HepG2 (cell line): ENCODE measurements around the gene KLHL3. TPM values are rescaled to one million over a fixed set of nuclear protein-coding genes. Genes with fewer than 3 reads are reported as not detected.

Experiments
- ATAC-seq: fragments of 200-7000 bp; cut with Tn5 transposase; 3 replicates; pipeline ENCODE4 v1.9.1; 2020; ENCODE audit warnings: mild to moderate bottlenecking, moderate library complexity
- BruUV-seq: library from RNA; stranded (reverse); fragments of 400-500 nt; replicated peaks from 2 replicates; lab custom pipeline; 2021; lab: Mats Ljungman, UMichigan
- CTCF ChIA-PET: fragments of 300-600 bp; formaldehyde crosslinking; extraction: SDS; loops from one replicate; lab custom pipeline; 2021; ENCODE audit warnings: low total read pairs, inconsistent platforms, low intra/inter-chr PET ratio; lab: Yijun Ruan, JAX
- POLR2A ChIA-PET: fragments of 350-600 bp; sonication (Branson Sonifier 250); formaldehyde crosslinking; loops from one replicate; lab custom pipeline; 2020; ENCODE audit warnings: antibody characterized with exemption, inconsistent platforms; lab: Yijun Ruan, JAX
- DNase-seq: peaks from one replicate; pipeline ENCODE4 v3.0.0-alpha.2; 2015; ENCODE audit warnings: low spot score
- FAIRE-seq: peaks from 3 replicates; lab custom pipeline; 2011; peaks lifted over from hg19 to GRCh38; lab: Jason Lieb, UNC
- H2AFZ ChIP-seq: one replicate; pipeline ENCODE4 v1.6.1; 2011; ENCODE audit warnings: low read length, inconsistent platforms
- H3K27ac ChIP-seq: fragments of 300-600 bp; 3 replicates; pipeline ENCODE4 v1.8.0; 2011; ENCODE audit warnings: mixed run types, mild to moderate bottlenecking, mixed read lengths, low read length, inconsistent platforms; ENCODE audit not compliant: insufficient read depth; ENCODE audit errors: extremely low read length
- H3K27me3 ChIP-seq, 2 experiments: fragments of 200-600 bp in 1 of 2; 2 replicates in 1 of 2; 3 replicates in 1 of 2; pipeline versions ENCODE4 v1.6.0 to v1.8.0; 2011; ENCODE audit warnings: low read length in 2 of 2, mild to moderate bottlenecking in 2 of 2, moderate library complexity in 2 of 2, inconsistent platforms in 1 of 2; ENCODE audit not compliant: insufficient read depth in 2 of 2, control insufficient read depth in 1 of 2
- H3K36me3 ChIP-seq, 2 experiments: fragments of 200-600 bp in 1 of 2; replicated peaks in 1 of 2; 2 replicates in 1 of 2; 3 replicates in 1 of 2; pipeline versions ENCODE4 v1.5.1 to v1.8.0; 2011; ENCODE audit warnings: low read length in 2 of 2, inconsistent platforms in 1 of 2; ENCODE audit not compliant: insufficient read depth in 2 of 2, control insufficient read depth in 1 of 2
- H3K4me1 ChIP-seq: 2 replicates; pipeline ENCODE4 v1.5.1; 2012; ENCODE audit warnings: low read length, inconsistent platforms; ENCODE audit not compliant: insufficient read depth
- H3K4me2 ChIP-seq: 2 replicates; pipeline ENCODE4 v1.6.0; 2011; ENCODE audit warnings: low read depth, low read length, inconsistent platforms
- H3K4me3 ChIP-seq, 3 experiments: fragments of 200-600 bp in 1 of 3; sonication (generic), shearing (Covaris generic) in 1 of 3; replicated peaks in 1 of 3; 2 replicates each; pipeline ENCODE4 v1.5.1; 2011 to 2016; ENCODE audit warnings: low read length in 3 of 3, inconsistent platforms in 2 of 3, low read depth in 2 of 3, mild to moderate bottlenecking in 2 of 3, control low read depth in 1 of 3, mixed read lengths in 1 of 3; ENCODE audit not compliant: insufficient read depth in 1 of 3
- H3K79me2 ChIP-seq: one replicate; pipeline ENCODE4 v1.6.1; 2011; ENCODE audit warnings: low read length, inconsistent platforms; ENCODE audit not compliant: insufficient read depth
- H3K9ac ChIP-seq: 2 replicates; pipeline ENCODE4 v1.6.0; 2011; ENCODE audit warnings: mild to moderate bottlenecking, low read depth, low read length, inconsistent platforms; ENCODE audit not compliant: insufficient read depth
- H3K9me3 ChIP-seq: 2 replicates; pipeline ENCODE4 v1.5.1; 2012; ENCODE audit warnings: mild to moderate bottlenecking, low read length
- H4K20me1 ChIP-seq: 2 replicates; pipeline ENCODE4 v1.6.0; 2011; ENCODE audit warnings: inconsistent platforms, mild to moderate bottlenecking, low read length, moderate library complexity; ENCODE audit not compliant: insufficient read depth
- AGO2 ChIP-seq: fragments of 200-400 bp; formaldehyde crosslinking; optimal IDR thresholded peaks from 2 replicates; pipeline ENCODE3; 2017; ENCODE audit warnings: mild to moderate bottlenecking, low read depth, low read length, moderate library complexity
- ELF3 ChIP-seq: IDR thresholded peaks from 2 replicates; pipeline ENCODE4 v1.6.1; 2016; ENCODE audit warnings: missing genetic modification reagents, missing compliant biosample characterization
- KDM5B ChIP-seq: sonication (generic); formaldehyde crosslinking; IDR thresholded peaks from 2 replicates; pipeline ENCODE4 v1.4.0; 2020; ENCODE audit warnings: missing genetic modification reagents, mild to moderate bottlenecking, borderline replicate concordance
- SRF ChIP-seq: IDR thresholded peaks from 2 replicates; pipeline ENCODE4 v1.6.1; 2011; ENCODE audit warnings: mild to moderate bottlenecking, low read depth, low read length, moderate library complexity
- UBTF ChIP-seq: sonication (generic); formaldehyde crosslinking; IDR thresholded peaks from 2 replicates; pipeline ENCODE4 v1.4.0; 2020; ENCODE audit warnings: mild to moderate bottlenecking, missing genetic modification reagents
- ZNF121 ChIP-seq: sonication (generic); formaldehyde crosslinking; IDR thresholded peaks from 2 replicates; pipeline ENCODE4 v1.5.0; 2020; ENCODE audit warnings: mild to moderate bottlenecking, missing genetic modification reagents
- ZNF891 ChIP-seq: sonication (generic); formaldehyde crosslinking; IDR thresholded peaks from 2 replicates; pipeline ENCODE4 v1.5.0; 2020; ENCODE audit warnings: mild to moderate bottlenecking, missing genetic modification reagents
- in situ Hi-C: cut with HindIII; loops from 2 replicates; pipeline ENCODE4 v1.10.0; 2017; ENCODE audit warnings: low pct_unique_long_range_greater_than_20kb; ENCODE audit not compliant: extremely low pct_ligation_motif_present
- intact Hi-C: fragments of 100-400 bp; cut with micrococcal nuclease; formaldehyde crosslinking; loops from one replicate; pipeline ENCODE4 v1.10.0; 2022; ENCODE audit not compliant: unreplicated experiment
- polyA plus RNA-seq, 8 experiments: library from polyadenylated mRNA; depleted of rRNA in 3 of 8; stranded (reverse) in 7 of 8; unstranded in 1 of 8; fragments of >200 nt; fragmentation: Illumina TruSeq in 4 of 8; extraction: Trizol in 4 of 8; gene quantifications; 2 replicates each; pipeline versions ENCODE4 v1.2.1 to v1.2.3, GENCODE V29; 2011 to 2016; ENCODE audit warnings: low read depth in 4 of 8, missing spikeins in 1 of 8, mixed read lengths in 1 of 8; ENCODE audit not compliant: insufficient read depth in 1 of 8
- total RNA-seq, 5 experiments: library from RNA; depleted of rRNA; stranded (reverse); fragments of >200 nt; fragmentation: Illumina TruSeq; extraction: Trizol; gene quantifications; 2 replicates each; pipeline ENCODE4 v1.2.3, GENCODE V29; 2016; ENCODE audit warnings: low read depth in 1 of 5
- TF ChIP-seq, protein P1 (sequence below), 2 experiments: IDR thresholded peaks; 2 replicates each; pipeline ENCODE4 v1.6.1; 2011 to 2012; ENCODE audit warnings: low read length in 2 of 2, borderline replicate concordance in 1 of 2, low read depth in 1 of 2, mild to moderate bottlenecking in 1 of 2, moderate library complexity in 1 of 2
- TF ChIP-seq, protein P2 (sequence below): sonication (generic); formaldehyde crosslinking; IDR thresholded peaks from 2 replicates; pipeline ENCODE4 v1.8.0; 2022; ENCODE audit warnings: missing genetic modification reagents, mild to moderate bottlenecking, borderline replicate concordance
- TF ChIP-seq, protein P3 (sequence below): sonication (generic); formaldehyde crosslinking; IDR thresholded peaks from 2 replicates; pipeline ENCODE4 v1.8.1; 2023; ENCODE audit warnings: mild to moderate bottlenecking, moderate library complexity, missing genetic modification reagents
- TF ChIP-seq, protein P4 (sequence below): sonication (generic); formaldehyde crosslinking; IDR thresholded peaks from 2 replicates; pipeline ENCODE4 v1.5.1; 2020; ENCODE audit warnings: mild to moderate bottlenecking, moderate library complexity, missing genetic modification reagents

The KLHL3 gene
- total and polyA plus RNA-seq, 2 of the 13 experiments (the other 11 are each of a cell fraction or from before 2014, with no cell fraction given), result 0.02 to 0.08 TPM

- TF ChIP-seq, protein P1, sequence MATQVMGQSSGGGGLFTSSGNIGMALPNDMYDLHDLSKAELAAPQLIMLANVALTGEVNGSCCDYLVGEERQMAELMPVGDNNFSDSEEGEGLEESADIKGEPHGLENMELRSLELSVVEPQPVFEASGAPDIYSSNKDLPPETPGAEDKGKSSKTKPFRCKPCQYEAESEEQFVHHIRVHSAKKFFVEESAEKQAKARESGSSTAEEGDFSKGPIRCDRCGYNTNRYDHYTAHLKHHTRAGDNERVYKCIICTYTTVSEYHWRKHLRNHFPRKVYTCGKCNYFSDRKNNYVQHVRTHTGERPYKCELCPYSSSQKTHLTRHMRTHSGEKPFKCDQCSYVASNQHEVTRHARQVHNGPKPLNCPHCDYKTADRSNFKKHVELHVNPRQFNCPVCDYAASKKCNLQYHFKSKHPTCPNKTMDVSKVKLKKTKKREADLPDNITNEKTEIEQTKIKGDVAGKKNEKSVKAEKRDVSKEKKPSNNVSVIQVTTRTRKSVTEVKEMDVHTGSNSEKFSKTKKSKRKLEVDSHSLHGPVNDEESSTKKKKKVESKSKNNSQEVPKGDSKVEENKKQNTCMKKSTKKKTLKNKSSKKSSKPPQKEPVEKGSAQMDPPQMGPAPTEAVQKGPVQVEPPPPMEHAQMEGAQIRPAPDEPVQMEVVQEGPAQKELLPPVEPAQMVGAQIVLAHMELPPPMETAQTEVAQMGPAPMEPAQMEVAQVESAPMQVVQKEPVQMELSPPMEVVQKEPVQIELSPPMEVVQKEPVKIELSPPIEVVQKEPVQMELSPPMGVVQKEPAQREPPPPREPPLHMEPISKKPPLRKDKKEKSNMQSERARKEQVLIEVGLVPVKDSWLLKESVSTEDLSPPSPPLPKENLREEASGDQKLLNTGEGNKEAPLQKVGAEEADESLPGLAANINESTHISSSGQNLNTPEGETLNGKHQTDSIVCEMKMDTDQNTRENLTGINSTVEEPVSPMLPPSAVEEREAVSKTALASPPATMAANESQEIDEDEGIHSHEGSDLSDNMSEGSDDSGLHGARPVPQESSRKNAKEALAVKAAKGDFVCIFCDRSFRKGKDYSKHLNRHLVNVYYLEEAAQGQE (IDR thresholded peaks at IDR 0.05; ENCODE audit: borderline replicate concordance in 1 of 2, low read depth in 1 of 2, low read length in 2 of 2), result no peak
- TF ChIP-seq ZNF891 (no peak), ELF3 (CRISPR knock-in tag) (no peak), ZNF121 (no peak)
- TF ChIP-seq, protein P2, sequence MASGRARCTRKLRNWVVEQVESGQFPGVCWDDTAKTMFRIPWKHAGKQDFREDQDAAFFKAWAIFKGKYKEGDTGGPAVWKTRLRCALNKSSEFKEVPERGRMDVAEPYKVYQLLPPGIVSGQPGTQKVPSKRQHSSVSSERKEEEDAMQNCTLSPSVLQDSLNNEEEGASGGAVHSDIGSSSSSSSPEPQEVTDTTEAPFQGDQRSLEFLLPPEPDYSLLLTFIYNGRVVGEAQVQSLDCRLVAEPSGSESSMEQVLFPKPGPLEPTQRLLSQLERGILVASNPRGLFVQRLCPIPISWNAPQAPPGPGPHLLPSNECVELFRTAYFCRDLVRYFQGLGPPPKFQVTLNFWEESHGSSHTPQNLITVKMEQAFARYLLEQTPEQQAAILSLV (CRISPR knock-in tag), result no peak
- TF ChIP-seq, protein P3, sequence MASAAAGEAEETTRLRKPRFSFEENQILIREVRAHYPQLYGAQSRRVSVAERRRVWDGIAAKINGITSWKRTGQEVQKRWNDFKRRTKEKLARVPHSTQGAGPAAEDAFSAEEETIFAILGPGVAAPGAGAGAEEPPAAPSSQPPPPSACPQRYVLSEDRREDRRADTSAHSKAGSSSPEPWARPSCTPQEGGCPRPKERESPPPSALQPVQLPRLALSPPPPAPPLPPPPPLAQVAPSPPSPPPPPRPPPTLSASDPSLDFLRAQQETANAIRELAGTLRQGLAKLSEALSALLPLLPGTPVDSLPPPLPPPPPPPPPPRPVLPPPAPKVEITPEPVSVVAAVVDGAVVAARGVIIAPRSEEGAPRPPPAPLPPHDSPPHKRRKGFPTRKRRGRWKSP (CRISPR knock-in tag), result no peak
- TF ChIP-seq, all 625 proteins: peak for 0
Measured at GRCh38 chr5:137731176-137731575, 4.7 kb downstream of the KLHL3 start (continued).

DNA sequence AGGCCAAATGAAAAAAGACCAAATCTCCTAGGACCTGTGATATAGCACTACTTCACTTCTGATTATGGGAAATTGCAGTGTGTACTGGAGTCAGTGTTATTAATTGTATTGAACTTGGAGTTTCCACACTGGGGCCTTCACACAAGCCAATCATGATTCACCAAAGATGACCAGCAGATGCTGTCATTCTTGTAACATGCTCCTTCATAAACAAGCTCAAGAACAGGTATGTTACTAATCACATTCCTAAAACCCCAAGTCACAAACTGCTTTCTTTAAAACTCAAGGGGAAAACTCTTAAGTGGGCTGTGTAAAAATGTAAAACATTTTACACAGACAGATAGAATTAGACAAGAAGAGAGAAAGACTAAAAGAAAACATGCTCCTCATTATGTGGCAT, 5.6 kb downstream of the KLHL3 start:
- Histone ChIP-seq H3K9ac (no peak overlapping the region), H3K9me3 (no peaks in the 10 kb centered on the region), H3K27me3 (peaks cover 2 to 25% of the 10 kb centered on the region in 2 experiments; a peak in 4 of 5 replicates), H2AFZ (no peak overlapping the region), H3K4me3 (no peak overlapping the region), H3K4me1 (peaks cover 9% of the 10 kb centered on the region), H3K79me2 (no peaks in the 10 kb centered on the region), H3K4me2 (no peak overlapping the region), H3K27ac (no peak overlapping the region), H4K20me1 (no peaks in the 10 kb centered on the region), H3K36me3 (no peaks in the 10 kb centered on the region)
- no peak for ATAC-seq
- no TSS peak for BruUV-seq
- no peak for FAIRE-seq
- intact Hi-C loops (no loop called here), in situ Hi-C loops (no loop called here)
- CTCF ChIA-PET, result no interaction called here
- POLR2A ChIA-PET, result no interaction called here
- no peak for DNase-seq
- no peak for TF ChIP-seq AGO2
- TF ChIP-seq, protein P4, sequence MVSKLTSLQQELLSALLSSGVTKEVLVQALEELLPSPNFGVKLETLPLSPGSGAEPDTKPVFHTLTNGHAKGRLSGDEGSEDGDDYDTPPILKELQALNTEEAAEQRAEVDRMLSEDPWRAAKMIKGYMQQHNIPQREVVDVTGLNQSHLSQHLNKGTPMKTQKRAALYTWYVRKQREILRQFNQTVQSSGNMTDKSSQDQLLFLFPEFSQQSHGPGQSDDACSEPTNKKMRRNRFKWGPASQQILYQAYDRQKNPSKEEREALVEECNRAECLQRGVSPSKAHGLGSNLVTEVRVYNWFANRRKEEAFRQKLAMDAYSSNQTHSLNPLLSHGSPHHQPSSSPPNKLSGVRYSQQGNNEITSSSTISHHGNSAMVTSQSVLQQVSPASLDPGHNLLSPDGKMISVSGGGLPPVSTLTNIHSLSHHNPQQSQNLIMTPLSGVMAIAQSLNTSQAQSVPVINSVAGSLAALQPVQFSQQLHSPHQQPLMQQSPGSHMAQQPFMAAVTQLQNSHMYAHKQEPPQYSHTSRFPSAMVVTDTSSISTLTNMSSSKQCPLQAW (CRISPR knock-in tag), result no peak
- no peak for TF ChIP-seq KDM5B (CRISPR knock-in tag)
- TF ChIP-seq SRF, result no peak
- no peak for TF ChIP-seq UBTF (CRISPR knock-in tag)
- no peak for TF ChIP-seq ELF3 (CRISPR knock-in tag)
